WERI-Rb-1 (cell line): Measurements from ENCODE around the gene EPAS1.

Experiments used
- DNase-seq: peaks from one replicate; pipeline ENCODE4 v3.0.0-alpha.2; 2020
- H3K27ac ChIP-seq: fragments of 250-450 bp; sonication (Bioruptor Pico); 2 replicates; pipeline ENCODE4 v1.5.1; 2020; ENCODE audit warnings: mild to moderate bottlenecking, moderate library complexity
- H3K27me3 ChIP-seq: fragments of 250-450 bp; sonication (Bioruptor Pico); 2 replicates; pipeline ENCODE4 v1.5.1; 2021; ENCODE audit warnings: mild to moderate bottlenecking, low read depth, moderate library complexity; ENCODE audit not compliant: insufficient read depth, severe bottlenecking
- H3K36me3 ChIP-seq: fragments of 250-450 bp; sonication (Bioruptor Pico); 2 replicates; pipeline ENCODE4 v1.5.1; 2020; ENCODE audit warnings: mild to moderate bottlenecking, moderate library complexity
- H3K4me3 ChIP-seq: 2 replicates; pipeline ENCODE4 v1.5.1; 2011; ENCODE audit warnings: low read depth, mild to moderate bottlenecking, control low read depth, low read length
- H3K9me3 ChIP-seq: fragments of 250-450 bp; sonication (Bioruptor Pico); 2 replicates; pipeline ENCODE4 v1.5.1; 2021; ENCODE audit warnings: mild to moderate bottlenecking, moderate library complexity; ENCODE audit not compliant: severe bottlenecking
- CTCF ChIP-seq: IDR thresholded peaks from 2 replicates; pipeline ENCODE4 v1.5.1; 2011; ENCODE audit warnings: low read depth, mild to moderate bottlenecking, control low read depth, inconsistent platforms, low read length

Gene EPAS1

GRCh38 chr2:46337208-46337994 lies 40.2 kb downstream of the EPAS1 start:
- Histone ChIP-seq H3K27ac (no peak overlapping the region), H3K4me3 (no peak overlapping the region), H3K9me3 (no peaks in the 10 kb centered on the region), H3K27me3 (no peaks in the 10 kb centered on the region), H3K36me3 (no peaks in the 10 kb centered on the region)
- no peak for DNase-seq
- no peak for TF ChIP-seq CTCF

DNA sequence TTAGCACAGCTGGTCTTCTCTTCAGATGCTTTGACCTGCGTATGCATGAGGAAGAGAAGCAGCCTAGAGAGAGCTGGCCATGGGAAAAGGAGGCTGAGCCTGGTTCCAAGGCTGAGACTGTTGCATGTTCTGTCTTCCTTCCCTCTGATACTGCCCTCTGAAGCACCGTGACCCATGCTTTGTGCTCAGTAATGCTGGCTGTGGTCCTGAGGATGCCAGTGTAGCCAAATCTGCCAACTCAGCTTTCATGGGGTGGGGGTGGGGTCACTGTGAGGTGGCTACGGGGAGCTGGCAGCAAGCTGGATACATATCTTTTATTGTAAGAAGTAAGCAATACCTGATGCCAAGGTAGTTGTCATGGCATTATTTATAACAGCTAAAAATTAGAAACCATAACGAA lies 41.5 kb downstream of the EPAS1 start:
- H3K27ac ChIP-seq = no peak overlapping the region
- DNase-seq = no peak
- no peak for TF ChIP-seq CTCF
- no peaks in the 10 kb centered on the region for H3K9me3 ChIP-seq
- no peaks in the 10 kb centered on the region for H3K36me3 ChIP-seq
- H3K4me3 ChIP-seq = no peak overlapping the region
- H3K27me3 ChIP-seq = no peaks in the 10 kb centered on the region

DNA sequence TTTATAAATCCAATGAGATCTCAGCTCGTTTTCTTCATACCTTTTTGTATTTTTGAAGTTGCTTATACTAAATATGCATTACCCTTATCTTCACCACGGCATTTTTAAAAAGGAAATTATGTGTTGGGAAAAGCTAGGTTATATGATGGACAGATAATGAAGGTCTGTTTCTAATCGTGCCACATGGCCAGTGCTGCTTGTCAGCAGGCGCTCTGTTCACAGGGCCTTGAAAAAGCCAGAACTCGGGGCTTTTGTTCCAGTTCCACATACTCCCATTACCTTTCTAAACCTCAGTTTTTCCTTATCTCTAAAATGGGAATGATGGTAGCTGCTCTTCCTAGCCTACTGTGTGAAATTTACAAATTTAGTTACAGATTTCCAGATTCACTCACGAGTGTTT lies 42.0 kb downstream of the EPAS1 start:
- Histone ChIP-seq H3K9me3 (no peaks in the 10 kb centered on the region), H3K27me3 (no peaks in the 10 kb centered on the region), H3K4me3 (no peak overlapping the region), H3K27ac (no peak overlapping the region), H3K36me3 (no peaks in the 10 kb centered on the region)
- no peak for TF ChIP-seq CTCF
- DNase-seq = no peak

- DNase-seq = peak; percentile 69
These were observed 42.7 kb downstream of the EPAS1 start for GRCh38 chr2:46339676-46340459.

GRCh38 chr2:46340740-46341420 lies 43.7 kb downstream of the EPAS1 start:
- H3K36me3 ChIP-seq = no peaks in the 10 kb centered on the region
- H3K9me3 ChIP-seq = no peaks in the 10 kb centered on the region
- DNase-seq = no peak
- H3K27me3 ChIP-seq = no peaks in the 10 kb centered on the region
- H3K27ac ChIP-seq = no peak overlapping the region
- TF ChIP-seq CTCF = no peak
- H3K4me3 ChIP-seq = no peak overlapping the region

More at GRCh38 chr2:46339676-46340459, 42.7 kb downstream of the EPAS1 start:
- Histone ChIP-seq H3K4me3 (no peak overlapping the region), H3K9me3 (no peaks in the 10 kb centered on the region), H3K27ac (no peak overlapping the region), H3K36me3 (no peaks in the 10 kb centered on the region), H3K27me3 (no peaks in the 10 kb centered on the region)
- 0 out of 2 replicates have a peak, but pooled peaks have one; percentile 33 for TF ChIP-seq CTCF
